HG03066 (cell line): ENCODE data around the gene RIMBP2.
"Not testable (repeated sequence)": the region's sequence is repeated elsewhere in the genome, so short reads cannot be mapped to it uniquely, and the experiment has no call there.

Experiments used
- ATAC-seq: cut with Tn5 transposase; IDR thresholded peaks from one replicate; pipeline ENCODE4 v1.9.1; 2021; ENCODE audit warnings: low read depth; ENCODE audit not compliant: unreplicated experiment

RIMBP2 gene

DNA sequence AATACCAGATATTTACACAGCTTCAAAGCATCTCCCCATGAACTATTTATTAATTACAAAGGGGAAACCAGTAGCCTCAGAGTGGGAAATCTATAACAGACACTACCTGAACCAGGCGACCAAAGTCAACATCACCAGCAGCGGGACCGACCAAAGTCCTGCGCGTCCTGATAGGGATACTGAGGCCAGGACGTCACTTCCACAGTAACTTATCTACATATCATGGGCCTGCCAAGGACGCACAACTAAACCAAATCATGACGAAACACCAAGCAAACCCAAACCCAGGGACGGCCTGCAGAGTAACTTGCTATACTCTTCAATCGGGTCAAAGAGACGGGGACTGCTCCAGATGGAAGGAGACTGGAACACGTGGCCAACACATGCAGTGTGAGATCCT, 26.0 kb upstream of the RIMBP2 start:
- ATAC-seq: no peak

DNA sequence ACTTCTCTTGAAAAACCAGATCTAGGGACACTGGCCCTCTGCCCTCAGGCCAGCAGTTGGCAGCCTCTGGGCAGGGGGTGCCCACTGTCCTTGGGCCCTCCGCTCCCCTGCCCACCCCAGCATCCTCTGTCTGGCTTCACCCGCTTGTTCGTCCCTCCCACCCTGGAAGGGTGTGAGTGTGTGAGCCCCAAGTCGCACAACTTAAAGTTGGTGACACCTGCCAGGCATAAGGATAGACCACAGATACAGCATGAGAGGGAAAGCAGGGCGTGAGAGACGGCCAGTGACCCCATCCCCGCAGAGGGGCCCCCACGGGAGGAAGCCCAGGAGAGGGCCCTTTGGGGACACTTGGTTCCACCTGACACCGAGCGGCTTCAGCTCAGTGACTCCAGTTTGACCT, 23.5 kb upstream of the RIMBP2 start:
- no peak for ATAC-seq

- not testable (repeated sequence) for ATAC-seq
Observed at GRCh38 chr12:130738403-130738802, 22.3 kb upstream of the RIMBP2 start.

DNA sequence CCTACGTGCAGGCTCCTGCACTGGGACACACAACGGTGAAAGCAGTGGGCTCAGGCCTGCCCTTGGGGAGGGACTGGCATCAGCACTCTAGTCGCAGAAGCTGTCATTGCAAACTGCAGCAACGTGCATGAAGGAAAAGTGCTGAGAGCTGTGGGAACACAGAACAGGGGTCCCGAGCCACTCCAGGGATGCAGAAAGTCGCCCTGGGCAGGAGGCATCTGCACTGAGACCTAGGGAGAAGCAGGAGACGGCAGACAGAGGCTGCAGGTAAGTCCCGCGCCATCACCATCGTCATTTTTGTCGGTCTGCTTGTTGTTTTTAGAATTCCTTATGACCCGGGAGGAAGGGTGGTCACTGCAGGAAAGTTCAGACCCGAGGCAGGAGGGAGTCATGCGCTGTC, 21.6 kb upstream of the RIMBP2 start:
- no peak for ATAC-seq

GRCh38 chr12:130729344-130729743, 13.2 kb upstream of the RIMBP2 start:
- no peak for ATAC-seq

DNA sequence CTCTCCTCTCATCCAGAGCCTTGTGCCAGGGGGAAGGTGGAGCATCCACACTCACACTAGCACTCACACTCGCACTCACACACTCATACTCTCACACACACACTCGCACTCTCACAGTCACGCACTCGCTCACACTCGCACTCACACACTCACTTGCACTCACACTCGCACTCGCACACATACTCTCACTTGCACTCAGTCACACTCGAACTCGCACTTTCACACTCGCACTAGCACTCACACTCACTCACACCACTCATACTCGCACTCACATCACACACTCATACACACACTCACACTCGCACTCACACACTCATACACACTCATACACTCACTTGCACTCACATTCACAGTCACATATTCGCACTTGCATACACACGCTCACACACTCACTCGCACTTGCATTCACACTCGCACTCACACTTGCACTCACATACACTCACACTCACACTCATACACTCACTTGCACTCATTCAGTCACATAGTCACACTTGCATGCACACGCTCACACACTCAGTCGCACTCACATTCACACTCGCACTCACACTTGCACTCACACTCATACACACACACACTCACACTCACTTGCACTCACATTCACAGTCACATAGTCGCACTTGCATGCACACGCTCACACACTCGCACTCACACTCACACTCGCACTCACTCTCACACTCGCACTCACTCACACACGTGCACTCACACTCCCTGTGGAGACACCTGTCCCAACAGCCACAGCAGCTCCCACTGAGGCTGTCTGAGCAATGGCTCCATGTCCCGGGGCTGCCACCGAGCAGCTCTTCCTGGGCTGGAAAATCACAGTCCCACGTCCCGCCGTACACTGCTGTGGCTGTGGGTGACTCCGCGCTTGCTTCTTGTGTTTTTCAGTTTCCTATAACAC, 12.3 kb upstream of the RIMBP2 start:
- no peak for ATAC-seq

DNA sequence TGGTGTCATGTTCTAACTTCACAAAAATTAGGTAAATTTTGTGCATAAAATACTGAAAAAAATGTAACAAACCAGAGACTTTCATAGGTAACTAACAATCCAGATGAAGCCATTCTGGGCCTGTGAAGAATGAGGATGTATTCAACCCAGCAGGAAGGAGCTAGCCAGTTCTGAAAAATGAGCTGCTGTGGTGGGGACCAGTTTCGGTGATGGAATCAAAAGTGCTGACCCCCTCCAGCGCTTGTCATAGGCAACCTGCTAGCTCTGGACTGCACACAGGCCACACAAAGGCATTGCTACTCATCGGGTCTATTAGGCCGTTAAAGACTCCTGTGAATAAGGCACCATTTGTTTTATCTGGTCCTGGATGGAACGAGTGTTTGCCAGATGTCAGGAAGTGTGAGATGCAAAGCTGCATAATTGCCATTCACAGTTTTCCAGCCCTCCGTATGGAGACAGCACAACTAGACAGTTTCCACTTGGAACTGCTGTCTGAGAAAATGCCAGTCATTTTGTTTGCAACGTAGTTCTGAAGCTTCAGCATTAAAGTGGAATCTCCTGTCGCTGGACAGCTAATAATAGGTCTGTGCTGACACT, 3.3 kb upstream of the RIMBP2 start:
- ATAC-seq: no peak

DNA sequence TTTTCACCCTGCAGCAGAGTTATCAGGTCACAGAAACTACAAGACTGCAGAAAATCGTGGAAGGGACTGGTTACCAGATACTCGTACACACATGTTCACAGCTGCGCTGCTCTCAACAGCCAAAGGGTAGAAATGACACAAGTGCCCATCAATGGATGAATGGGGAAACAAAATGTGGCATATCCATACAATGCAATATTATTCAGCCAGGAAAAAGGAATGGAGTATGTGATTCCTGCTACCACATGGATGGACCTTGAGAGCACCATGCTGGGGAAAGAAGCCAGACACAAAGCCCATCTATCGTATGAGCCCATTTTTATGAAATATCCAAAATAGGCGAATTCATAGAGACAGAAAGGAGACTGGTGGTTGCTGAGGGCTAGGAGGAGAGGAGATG, 1.7 kb upstream of the RIMBP2 start:
- ATAC-seq: no peak

DNA sequence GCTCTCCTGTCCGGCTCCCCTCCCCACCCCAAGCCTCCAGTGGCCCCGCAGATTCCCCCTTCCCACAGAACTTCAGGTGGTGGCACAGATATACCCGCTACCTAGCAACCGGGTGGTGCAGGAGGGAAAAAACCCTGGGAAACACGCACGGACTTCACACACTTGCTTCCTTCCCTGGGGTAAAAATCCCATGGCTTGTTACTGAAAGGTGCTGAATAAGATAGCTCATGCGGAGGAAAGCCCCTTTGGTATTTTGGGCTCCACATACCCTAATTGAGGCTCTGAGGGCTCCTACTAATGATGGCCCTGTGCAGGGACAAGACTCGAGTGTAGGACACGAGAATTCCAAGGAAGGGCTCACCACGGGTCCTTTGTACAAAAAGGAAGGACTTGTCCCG, 869 bp upstream of the RIMBP2 start:
- ATAC-seq: no peak

- ATAC-seq: no peak
Observed at GRCh38 chr12:130715150-130715997, 725 bp downstream of the RIMBP2 start.

DNA sequence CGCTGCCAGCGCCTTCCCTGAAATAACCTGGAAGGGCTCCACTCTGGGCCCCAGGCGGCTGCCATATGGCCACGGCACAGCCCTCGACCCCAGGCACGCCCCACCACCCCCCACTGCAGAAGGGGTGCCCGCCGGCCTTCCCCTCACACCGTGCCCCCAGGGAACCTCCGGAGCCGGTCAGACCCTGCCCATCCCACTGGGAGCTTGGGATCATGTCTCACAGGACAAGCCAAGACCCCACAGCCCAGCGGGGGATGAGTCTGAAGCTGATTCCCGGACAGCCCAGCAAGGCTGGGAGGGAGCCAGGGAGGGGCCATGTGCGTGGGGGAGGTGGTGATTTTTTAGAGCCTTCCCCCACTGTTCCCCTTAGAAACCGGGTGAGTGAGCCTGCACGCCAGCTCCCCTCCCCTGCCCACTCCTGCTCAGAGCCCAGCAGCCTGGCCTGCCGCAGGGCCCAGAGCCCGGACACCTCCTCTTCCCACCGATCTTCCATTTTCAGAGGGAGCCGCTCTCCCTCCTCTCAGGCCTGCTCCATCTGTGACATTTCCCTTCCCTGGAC, 1.4 kb downstream of the RIMBP2 start:
- no peak for ATAC-seq

- no peak for ATAC-seq
Observed at GRCh38 chr12:130714091-130714590, 2.0 kb downstream of the RIMBP2 start.

DNA sequence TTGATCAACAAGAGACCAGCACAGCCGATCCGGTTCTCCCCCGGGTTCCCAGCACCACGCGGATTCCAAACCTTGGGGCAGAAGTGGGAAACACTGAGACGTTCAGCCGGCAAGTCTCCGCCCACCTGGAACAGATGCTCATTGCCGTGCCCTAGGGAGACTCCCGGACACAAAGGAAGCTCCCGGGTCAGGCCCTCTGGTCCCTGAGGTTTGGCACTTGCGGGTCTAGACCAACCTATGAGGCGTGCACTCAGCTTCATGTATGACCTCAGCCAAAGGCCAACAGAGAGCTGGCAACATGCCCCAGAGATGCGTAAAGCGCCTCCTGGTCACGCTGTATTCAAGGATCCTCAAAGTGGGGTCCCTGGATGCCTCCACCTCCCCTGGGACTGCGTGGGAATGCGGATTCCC, 2.5 kb downstream of the RIMBP2 start:
- ATAC-seq: no peak

DNA sequence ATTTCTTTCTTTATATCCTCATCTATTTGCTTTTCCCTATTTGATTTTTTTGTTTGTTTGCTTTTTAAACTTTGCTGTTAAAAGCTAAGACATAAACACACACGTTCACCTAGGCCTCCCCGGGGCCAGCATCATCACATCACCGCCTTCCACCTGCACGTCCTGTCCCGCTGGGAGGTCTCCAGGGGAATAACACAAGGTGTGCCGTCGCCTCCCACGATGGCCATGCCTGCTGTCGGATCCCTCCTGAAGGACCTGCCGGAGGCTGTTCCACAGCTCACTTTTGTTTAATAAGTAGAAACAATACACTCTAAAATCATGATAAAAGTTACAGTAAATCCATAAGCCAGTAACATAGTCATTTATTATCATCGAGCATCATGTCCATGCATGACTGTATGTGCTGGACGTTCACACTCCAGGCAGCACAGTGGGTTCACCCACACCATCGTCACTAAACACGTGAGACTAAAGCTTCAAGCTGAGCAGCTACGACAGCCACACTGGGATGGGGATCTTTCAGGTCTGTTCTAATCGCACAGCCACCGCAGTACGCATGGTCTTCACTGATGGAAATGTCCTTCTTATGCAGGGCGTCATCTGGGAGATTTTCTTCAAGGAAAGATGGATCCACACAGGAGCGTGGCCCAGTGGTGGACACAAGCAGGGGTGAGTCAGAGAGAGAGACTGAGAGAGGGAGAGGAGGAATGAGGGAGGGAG, 3.6 kb downstream of the RIMBP2 start:
- no peak for ATAC-seq

DNA sequence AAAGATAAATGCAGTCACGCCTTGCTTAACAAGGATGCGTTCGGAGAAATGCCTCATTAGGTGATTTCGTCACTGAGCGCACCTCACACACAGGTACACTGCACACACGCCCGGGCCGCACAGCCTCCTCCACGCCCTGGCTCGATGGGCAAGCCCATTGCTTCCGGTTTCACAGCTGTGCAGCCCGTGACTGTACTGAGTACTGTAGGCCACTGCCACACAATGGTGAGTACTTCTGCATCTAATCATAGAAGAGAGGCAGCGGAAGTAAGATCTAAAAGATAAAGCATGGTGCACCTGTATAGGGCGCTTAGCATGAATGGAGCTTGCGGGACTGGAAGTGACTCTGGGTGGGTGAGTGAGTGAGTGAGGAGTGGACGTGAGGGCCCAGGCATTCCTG, 4.3 kb downstream of the RIMBP2 start:
- no peak for ATAC-seq

- ATAC-seq: no peak
Observed at GRCh38 chr12:130710733-130711080, 5.4 kb downstream of the RIMBP2 start.

DNA sequence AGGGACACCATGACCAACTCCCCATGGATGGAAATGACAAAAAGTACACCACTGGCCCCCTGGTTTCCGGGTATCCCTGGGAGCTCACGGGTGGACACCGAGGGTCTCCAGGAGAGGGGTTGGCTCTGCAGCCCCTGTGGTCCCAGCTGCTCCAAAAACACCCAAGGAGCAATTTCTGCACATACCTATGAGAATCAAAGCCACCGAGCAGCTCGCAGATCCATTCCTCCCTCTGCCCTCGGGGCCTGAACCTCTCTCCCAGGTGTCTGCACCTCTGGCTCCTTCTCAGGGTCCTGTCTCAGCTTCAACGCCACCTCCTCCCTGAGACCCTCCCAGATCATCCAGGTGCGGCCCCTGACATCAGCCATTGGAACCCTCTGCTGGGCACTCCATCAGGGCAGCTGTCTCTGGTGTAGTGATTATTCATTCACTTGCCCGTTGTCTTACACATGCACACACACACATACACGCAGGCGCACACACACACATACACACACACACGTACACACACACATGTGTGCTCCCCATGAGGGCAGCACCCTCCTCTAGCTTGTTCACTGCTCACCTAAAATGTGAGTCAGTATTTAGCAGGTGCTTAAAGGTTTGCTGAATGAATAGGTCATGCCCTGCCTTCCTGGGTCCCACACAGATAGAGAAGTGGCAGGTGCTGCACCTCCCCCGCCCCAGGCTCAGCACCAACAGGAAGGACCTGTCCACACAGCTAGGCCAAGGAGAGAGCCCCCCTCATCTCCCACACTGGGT, 5.9 kb downstream of the RIMBP2 start:
- no peak for ATAC-seq

DNA sequence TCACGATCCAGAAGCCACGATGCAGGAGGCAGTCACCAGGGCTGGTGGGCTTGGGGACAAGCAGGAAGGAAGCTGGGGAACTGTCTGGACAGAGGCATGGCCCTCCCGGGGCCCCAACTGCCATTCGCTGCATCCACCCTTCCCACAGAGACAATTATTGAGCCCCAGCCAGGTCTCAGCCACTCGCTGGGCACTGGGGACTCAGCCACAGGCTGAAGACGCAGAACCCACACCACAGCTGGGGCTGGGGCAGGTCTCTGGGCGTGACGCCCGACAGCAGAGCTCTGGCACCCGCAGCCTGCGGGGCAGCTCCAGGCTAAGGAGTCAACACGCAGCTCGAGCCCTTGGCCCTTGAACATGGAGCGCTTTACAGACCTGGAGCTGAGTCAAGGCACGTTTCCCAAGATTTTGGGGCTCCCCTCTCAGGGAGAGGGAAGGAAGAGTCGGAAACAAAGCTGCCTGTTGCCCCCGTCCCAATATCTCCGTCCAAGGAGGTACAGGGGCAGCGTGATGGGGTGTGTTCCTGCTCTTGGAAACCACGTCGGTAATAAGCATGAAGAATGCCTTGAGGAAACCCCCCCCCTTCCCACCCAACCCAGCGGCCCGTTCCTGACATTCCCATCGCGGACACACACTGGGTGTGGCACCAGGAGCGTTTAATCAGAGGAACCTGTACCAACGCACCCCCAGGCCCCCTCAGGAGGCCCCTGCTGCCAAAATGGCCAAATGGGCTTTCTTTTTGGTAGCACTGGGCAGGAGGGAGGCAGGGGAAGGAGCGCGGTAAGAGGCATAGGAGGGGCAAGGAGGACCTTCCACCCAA, 6.7 kb downstream of the RIMBP2 start:
- ATAC-seq: no peak

DNA sequence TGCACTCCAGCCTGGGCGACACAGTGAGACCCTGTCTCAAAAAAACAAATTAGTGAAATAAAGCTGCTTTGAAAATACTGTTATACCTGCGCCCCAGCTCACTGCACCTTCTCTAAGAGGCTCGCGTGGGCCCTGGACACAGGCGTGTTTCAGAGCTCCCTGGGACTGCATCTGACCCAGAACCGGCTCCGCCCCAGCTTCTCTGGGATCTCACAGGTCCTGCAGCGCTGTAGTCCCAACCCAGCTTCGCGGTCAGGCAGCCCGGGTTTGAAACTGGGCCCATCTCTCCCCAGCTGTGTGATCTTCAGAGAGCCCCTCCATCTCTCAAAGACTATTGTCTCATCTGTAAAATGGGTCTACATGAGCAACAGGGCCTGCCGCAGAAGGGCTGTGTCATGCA, 7.5 kb downstream of the RIMBP2 start:
- no peak for ATAC-seq
